H4 (cell line): ENCODE measurements around the gene TMEM185A. TPM values are rescaled to one million over a fixed set of nuclear protein-coding genes. Genes with fewer than 3 reads are reported as not detected.
A peak's percentile ranks its signal among the peaks of the same experiment; 100 is the strongest.
"Not testable (repeated sequence)": the region's sequence is repeated elsewhere in the genome, so short reads cannot be mapped to it uniquely, and the experiment has no call there.

Source experiments
- DNase-seq: peaks from one replicate; pipeline ENCODE4 v3.0.0-alpha.2; 2015; ENCODE audit warnings: low spot score
- total RNA-seq: library from RNA; depleted of rRNA; stranded (reverse); fragments of >200 nt; shearing (Covaris generic); gene quantifications from 2 replicates; pipeline ENCODE4 v1.2.3, GENCODE V29; 2014

Gene TMEM185A
- total RNA-seq, 1 experiment from 2014 or later, result 20.6 TPM

DNA sequence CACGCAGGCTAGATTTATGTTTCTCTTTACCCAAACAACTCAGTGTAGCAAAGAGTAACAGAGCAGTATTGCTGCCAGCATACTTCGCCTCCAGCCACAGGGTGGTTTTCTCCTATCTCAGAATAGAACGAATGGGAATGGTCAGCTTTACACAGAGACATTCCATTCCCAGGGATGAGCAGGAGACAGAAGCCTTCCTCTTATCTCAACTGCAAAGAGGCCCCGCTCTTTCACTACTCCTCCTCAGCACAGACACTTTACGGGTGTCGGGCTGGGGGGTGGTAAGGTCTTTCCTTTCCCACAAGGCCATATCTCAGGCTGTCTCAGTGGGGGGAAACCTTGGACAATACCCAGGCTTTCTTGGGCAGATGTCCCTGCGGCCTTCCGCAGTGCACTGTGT lies 4.8 kb downstream of the TMEM185A start:
- not testable (repeated sequence) for DNase-seq

DNA sequence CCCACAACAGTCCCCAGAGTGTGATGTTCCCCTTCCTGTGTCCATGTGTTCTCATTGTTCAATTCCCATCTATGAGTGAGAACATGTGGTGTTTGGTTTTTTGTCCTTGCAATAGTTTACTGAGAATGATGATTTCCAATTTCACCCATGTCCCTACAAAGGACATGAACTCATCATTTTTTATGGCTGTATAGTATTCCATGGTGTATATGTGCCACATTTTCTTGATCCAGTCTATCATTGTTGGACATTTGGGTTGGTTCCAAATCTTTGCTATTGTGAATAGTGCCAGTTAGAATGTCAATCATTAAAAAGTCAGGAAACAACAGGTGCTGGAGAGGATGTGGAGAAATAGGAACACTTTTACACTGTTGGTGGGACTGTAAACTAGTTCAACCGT lies 11.9 kb downstream of the TMEM185A start:
- not testable (repeated sequence) for DNase-seq

DNA sequence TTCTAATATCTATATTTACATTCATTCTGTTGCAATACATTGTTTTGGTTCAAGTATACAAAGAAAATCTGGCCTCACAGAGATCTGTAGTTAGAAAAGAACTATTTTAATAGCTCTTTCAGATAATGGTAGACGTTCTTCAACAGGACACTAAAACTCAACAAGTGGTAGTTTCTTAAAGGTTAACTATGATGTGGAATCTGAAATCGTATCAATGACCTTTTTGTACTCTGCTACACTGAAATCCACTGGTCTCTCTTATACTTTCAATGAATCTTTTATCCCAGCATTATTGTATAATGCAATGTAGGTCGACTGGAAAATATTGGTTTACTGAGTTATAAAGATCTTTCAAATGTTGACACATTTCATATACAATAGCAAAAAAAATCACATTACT lies 12.7 kb downstream of the TMEM185A start:
- DNase-seq, result no peak

DNA sequence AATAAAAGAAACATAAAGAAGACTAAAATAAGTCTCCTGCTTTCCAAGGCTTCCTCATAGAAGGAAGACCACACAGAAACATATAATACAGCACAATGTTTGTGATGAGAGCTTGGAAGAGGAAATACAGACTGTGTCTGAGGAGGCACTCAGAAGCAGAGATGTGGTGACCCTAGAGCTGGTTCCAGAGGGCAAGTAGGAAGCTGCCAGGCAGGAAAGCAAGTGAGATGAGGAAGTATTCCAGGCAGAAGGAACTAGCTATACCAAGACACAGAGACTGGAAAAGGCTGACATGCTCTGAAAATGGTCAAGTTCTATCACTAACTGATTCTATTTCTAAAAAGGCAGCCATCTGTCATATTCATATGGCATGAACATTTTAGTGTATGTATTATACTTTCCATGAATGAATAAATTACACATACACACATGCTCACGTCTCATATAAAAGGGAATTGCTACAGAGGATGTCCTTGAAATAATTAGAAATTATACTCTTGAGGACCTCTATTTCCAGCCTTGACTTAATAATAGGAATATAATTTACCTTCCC lies 19.9 kb downstream of the TMEM185A start:
- no peak for DNase-seq

DNA sequence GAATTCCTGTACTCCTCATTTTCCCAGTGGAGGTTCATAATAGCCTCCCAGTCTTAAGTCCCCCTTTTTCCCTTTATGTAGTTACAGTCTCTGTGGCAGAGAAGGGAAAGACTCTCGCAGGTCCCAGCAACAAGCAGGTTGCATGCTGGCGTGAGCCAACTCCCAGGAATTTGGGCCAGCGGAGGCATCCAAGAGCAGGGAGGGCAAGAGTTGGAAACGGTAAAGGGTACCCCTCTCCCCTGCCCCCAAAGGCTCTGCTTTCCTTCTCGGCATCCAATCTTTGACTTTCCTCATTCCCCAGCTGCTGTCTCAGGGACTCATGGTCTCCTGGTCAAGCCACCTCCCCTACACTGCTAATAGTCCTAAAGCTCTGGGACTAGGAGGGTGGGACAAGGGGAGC lies 21.1 kb downstream of the TMEM185A start:
- no peak for DNase-seq

DNA sequence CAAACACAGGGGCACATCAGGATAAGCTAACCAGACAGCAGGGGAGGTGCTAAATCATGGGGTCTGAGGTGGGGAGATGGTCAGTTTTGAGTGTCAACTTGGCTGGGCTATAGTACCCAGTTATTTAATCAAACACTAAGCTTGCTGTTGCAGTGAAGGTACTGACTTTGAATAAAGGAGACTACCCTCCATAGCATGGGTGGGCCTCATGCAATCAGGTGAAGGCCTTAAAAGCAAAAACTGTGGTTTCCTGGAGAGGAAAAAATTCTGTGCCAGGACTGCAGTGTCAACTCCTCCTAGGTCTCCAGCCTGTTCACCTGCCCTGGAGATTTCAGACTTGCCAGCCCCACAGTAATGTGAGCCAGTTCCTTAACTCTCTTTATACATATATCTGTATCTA lies 23.9 kb downstream of the TMEM185A start:
- no peak for DNase-seq

DNA sequence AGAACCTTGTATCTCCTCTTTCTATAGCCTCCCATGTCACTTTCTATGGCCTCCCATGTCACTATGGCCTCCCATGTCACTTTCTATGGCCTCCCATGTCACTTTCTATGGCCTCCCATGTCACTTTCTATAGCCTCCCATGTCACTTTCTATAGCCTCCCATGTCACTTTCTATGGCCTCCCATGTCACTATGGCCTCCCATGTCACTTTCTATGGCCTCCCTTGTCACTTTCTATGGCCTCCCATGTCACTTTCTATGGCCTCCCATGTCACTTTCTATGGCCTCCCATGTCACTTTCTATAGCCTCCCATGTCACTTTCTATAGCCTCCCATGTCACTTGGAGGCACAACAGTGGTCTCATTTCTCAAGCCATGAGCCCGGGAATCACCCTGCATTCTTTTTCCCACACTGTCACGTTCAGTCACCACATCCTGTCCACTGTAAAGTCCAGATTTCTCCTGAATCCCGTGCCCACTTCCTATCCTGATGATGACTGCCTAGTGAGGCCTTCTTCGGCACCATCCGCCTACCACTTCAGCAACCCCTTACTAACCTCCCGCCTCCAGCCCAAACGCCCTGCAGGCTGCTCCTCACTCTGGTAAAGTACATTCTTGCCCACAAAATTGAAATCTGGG lies 26.2 kb downstream of the TMEM185A start:
- DNase-seq, result peak; percentile 3

DNA sequence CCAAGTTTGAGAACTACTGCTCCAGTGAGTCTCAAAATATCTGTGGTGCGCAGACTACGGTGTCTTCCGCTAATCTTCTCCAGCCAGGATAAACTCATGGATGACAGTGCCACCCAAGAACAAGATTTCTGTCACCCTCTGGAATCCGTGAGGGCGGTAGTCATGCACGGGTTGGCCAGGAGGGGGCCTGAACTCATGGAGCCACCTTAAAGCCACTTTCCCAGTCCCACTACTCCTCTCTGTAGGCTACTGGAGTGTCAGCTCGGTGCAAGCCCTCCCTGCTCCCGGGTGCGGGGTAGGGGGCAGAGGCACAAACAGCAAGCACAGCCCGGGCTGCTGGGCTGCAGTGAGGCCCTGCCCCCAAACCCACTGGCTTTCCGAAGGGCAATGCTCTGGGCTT lies 33.0 kb downstream of the TMEM185A start:
- not testable (repeated sequence) for DNase-seq

DNA sequence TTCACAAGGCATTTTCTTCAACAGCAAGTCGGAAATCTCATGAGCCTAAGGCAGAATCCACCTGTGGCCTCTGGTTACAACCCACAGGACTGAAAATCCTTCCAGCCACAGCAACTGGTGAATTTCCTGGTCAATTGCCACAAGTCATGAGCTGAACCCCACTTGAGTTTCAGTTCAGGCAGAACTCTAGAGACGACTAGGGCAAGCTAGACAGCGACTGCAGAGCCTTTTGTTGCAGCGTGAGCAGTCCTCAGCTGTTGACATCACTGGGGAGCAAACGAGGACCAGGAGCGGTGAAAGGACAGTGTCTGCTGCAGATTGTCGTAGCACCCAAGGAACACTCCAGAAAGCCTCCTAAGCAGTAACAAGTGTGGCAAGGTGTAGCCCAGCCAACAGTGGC lies 35.6 kb downstream of the TMEM185A start:
- not testable (repeated sequence) for DNase-seq

DNA sequence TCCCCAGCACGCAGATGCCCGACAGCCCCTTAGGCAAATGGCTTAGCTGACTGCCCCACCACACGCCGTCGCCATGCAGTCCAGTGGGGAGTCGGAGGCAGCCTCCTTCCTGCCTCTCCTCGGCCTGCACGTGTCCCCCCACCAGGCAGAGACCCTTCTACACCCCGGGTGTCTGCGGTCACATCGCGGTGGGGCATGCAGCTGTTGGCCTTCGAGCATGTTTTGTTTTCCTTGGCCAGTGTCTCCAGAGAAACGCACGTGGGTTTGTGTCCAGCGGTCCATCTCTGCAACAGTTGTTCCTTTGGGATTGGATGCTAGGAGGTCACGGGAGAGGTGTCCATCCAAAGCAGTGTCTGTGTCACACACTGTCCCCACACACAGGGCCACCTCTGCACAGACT lies 36.4 kb downstream of the TMEM185A start, which contains the start of gene HSFX2:
Gene HSFX2, minus strand, starts transcription at position 101 of the 400 bp plus-strand sequence. CDS start 614 bp downstream, outside the sequence.
- not testable (repeated sequence) for DNase-seq

DNA sequence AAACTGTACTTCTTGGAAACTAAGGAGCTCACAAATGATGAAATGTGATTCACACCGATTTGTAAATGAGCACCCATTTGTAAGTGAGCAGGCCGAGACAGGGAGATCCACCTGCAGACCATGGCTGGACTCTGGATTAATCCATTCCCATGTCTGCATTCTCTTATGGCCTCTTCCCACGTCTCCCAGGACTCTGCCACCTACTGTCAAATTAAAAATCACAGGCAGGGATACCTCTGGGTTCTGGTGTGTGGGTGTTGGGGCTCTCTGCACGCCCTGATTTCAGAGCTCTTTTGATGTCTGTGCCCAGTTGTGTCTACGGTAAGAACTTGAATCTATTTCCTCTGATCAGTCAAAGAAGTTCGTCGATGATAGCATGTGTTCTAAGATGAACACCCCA lies 40.6 kb downstream of the TMEM185A start:
- DNase-seq, result not testable (repeated sequence)

DNA sequence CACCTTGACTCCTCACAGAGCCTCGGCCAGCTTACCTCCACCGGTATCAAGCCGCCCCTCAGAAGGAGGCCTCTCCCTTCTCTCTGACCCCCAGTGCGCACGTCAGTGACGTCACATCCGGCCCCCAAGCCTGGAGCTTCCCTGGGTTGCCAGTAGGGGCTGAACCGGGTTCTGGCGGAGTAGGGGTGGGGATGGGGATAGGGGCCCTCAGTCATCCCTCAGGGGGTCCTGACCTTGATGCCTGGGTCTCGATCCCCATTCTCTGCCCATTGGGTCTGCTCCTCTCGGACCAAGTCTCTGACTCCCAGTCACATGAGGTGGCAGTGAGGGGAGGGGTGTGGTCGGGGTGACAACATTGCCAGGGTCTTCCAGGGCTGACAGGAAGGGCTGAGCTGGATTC lies 44.2 kb downstream of the TMEM185A start, which contains the start of gene MAGEA9B:
Gene MAGEA9B, minus strand, starts transcription at position 101 of the 400 bp plus-strand sequence. CDS start 4,280 bp downstream, outside the sequence.
- DNase-seq, result not testable (repeated sequence)

DNA sequence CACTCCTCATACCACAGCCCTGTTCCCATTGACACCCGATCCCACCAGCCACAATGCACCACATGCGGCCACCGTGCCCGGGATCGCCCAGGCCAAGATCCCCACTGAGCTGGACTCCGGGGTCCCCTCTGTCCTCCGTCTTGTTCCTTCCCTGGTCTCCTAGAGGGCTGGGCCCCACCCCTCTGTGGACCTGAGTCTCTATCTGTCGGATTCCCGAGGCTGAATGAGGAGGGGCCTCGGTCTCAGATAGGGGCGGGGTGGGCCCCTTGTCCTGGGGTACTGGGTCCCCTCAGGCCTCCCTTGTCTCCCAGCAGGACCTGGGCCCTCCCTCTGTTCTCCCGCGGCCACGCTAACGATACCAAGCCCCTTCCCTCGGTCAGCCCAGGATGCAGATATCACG lies 46.0 kb downstream of the TMEM185A start:
- not testable (repeated sequence) for DNase-seq

DNA sequence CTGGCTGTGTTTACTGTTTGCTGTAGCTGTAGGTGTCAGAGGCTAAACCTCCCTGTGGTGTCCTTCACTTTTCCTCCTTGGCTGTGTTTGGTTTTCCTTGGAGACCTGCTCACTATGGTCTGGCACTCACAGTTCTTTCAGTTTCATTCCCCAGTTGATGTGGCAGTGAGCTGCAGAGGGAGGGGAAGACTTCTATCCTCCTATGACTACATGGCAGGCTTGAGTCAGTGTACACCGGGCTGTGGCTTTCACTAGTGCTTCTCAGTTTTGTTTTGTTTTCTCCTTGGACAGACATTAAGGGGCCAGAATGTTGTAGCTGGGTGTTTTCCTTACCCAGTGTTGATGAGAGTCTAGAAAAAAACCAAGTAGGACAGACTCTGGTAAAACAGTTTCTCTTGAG lies 58.1 kb downstream of the TMEM185A start:
- DNase-seq, result not testable (repeated sequence)

DNA sequence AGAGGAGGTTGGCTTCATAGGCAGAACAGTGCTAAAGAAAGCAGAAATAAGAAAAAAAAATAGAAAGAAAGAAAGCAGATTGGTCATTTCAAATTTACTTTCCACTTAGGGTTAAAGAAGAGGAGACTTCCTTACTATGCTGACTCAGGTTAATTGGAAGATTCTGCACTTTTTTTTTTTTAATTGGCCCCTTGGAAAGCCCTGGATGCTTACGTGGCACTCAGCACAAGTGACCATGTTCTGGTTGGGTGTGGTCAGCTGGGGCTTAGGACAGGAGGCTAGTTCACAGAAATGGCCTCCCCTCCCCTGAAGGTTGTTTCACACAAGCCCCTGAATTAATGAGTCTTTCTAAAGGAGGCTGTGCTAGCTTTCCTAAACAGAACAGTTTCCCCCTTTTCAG lies 58.8 kb downstream of the TMEM185A start:
- peak; percentile 7 for DNase-seq

DNA sequence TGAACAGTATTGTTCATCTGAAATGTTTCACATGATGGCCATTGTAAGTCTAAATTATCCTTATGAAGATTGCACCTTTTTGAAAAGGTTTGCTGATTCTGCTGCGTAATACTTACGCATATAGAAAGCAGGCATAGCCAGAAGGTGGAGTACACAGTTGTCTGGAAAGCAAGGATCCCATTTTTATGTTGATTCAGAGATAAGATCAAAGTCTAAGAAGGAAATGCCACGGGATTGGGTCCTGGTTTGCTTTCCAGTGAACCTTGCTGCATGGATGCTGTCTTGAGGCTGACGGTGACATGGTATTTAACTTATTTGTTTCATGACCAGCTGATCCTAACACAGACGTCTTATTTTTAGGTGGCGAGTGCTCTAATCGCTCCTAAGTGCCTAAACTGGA lies 59.8 kb downstream of the TMEM185A start:
- DNase-seq, result no peak

DNA sequence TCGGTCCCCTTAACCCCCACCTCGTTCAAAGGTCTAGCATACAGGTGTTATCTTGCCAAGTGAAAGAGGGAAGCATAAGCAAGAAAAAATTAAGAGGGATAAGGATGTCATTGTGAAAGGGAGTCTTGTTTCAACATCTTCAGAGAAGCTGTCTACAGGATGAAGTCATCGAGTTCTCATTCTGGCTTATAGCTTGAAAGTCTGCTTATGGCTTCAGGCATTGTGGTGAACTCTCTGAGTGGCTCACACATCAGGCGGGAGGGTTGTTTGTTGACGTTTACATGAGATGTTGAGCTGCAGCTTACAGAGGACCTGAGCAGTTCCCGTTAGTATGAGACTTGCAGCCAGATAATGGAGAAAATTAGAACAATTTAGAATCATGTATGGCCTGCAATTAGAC lies 60.9 kb downstream of the TMEM185A start:
- peak; percentile 87 for DNase-seq

DNA sequence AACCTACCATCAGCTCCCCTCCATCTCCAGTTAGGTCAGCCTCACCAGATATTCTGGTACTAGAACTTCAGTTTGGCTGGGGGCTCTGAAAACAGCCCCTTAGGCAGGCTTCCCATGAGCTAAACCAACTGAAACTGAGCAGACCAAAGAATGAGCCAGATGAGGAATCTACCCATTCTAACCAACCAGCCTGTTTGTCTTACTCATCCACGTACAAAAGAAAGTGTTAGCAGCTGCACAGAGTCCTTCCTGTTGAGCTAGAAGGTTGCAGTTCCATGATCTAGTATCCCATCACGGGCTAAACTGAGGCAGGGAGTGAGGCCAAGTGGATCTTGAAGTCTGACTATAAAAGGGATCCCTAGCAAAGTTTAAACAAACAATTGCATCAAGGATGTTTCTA lies 61.8 kb downstream of the TMEM185A start:
- peak; percentile 1 for DNase-seq

DNA sequence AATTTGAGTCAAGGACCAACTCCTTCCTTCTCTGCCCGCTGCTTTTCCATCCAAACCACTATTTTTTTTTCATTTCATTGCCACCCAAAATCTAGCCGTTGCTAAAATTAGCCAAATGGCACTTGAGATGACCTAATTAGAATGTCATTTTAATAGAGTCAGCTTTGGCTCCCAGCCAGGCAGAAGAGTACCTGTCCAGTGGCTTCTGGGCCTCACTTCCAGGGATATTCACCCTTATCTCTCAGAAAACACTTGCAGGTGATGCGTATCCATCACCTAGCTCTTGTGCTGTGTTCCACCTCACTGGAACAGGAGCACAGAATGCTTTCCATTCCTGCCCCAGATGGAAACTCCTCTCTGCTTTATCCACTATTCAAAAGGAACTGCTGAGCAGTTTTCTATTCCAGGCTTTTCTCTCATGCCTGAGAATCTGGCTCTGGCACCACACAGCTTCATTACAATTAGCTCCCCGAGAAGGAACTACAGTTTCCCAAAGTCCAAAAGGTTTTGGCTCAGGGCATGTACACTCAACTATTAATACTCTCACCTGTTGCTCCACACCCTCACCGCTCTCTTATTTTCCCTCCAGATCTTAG lies 62.8 kb downstream of the TMEM185A start:
- DNase-seq, result no peak

DNA sequence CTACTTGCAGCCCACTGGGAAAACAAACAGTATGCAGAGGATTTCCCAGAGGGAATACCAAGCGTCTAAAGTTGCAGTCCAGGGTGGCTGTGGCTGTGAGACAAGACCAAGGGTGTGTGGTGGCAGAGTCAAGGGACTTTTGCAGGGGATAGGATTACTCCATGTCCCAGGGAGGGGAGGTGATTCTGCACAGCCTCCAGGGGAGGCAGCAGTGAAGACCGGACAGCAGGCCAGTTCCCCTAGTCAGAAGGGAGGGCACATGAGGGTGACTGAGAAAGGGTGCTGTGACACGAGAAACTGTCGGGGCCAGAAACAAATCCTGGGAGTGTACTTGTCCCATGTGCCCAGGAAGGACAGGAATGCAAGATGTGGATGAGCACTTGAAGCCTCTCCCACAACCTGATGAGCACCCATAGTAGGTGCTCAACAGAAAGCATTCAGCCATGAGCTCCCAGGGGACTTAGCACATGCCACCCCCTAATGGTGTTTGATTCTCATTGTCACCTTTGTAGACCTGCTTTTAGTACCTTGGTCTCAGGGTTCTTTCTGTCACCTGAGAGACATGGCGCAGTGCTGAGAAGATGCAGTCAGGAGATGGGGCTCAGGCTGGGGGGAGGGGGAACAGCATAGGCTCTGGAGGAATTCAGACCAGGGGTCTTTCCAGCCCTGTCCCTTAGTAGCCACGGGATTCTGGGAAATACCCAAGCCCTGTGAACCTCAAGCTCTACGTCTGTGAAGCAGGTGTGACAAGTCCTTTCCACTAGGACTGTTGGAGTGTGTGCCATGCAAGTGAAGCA lies 63.8 kb downstream of the TMEM185A start:
- no peak for DNase-seq

DNA sequence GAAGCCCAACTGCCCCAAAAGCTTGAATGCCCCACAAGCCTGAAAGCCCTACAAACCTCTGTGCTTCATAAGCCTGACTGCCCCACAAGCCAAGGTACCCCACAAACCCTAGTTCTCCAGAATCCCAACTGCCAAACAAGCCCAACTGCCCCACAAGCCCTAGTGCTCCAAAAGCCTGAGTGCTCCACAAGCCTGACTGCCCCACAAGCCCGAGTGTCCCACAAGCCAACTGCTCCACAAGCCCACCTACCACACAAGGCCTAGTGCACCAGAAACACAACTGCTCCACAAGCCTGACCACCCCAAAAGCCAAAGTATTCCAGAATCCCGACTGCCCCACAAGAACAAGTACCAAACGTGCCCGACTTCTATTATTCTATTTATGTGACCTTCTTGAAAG lies 68.2 kb downstream of the TMEM185A start:
- no peak for DNase-seq

DNA sequence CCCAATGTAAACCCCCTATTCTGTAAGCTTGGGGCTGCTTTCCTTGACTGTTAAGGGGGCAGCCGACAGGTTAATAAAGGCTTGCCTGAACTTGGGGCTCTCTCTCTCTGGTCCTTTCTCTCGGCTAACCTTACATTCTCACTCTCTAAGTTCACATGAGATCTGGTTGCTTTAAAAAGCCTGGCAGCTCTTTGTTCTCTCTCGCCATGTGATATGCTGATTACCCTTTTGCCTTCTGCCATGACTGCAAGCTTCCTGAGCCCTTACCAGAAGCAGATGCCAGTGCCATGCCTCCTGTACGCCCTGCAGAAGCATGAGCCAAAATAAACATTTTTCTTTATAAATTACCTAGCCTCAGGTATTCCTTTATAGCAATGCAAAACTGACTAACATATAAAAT lies 76.3 kb downstream of the TMEM185A start:
- DNase-seq, result not testable (repeated sequence)

DNA sequence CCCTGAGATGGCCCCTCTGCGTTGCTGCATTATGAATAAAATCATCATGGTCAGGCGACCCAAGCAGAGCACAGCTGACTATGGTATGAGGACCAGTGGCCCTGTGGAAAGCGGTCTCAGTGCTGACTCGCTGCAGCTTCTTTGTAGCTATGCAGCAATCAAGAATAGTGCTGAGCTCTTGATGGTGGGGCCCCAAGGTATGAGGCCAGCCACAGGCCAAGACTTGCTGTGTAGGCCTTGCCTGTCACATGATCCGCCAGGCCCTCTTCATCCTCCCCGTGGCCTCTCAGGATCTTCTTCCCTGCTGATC lies 79.7 kb downstream of the TMEM185A start:
- not testable (repeated sequence) for DNase-seq
